Measurements from ENCODE around the gene OVOL1.
A peak's percentile ranks its signal among the peaks of the same experiment; 100 is the strongest.
"Not testable (repeated sequence)": the region's sequence is repeated elsewhere in the genome, so short reads cannot be mapped to it uniquely, and the experiment has no call there.

OVOL1 gene

GRCh38 chr11:65817835-65818680, 31.2 kb downstream of the OVOL1 start:
- peak; percentile 89 for DNase-seq

- no peak for DNase-seq
Observed at GRCh38 chr11:65821107-65821506, 34.2 kb downstream of the OVOL1 start.

GRCh38 chr11:65822776-65823528, 36.1 kb downstream of the OVOL1 start:
- no peak for DNase-seq

GRCh38 chr11:65826984-65827735, 40.3 kb downstream of the OVOL1 start:
- DNase-seq, result no peak

GRCh38 chr11:65829459-65829858, 42.6 kb downstream of the OVOL1 start:
- no peak for DNase-seq

GRCh38 chr11:65832231-65832630, 45.4 kb downstream of the OVOL1 start:
- not testable (repeated sequence) for DNase-seq

- peak; percentile 91 for DNase-seq
Observed at GRCh38 chr11:65833297-65834030, 46.6 kb downstream of the OVOL1 start, which contains the start of gene SNX32. TSS of gene SNX32 (plus strand) at chr11:65833963. CDS start at chr11:65834066, 103 bp downstream.

- DNase-seq, result no peak
Observed at GRCh38 chr11:65834202-65834601, 47.3 kb downstream of the OVOL1 start.

- no peak for DNase-seq
Observed at GRCh38 chr11:65842144-65842543, 55.3 kb downstream of the OVOL1 start.

GRCh38 chr11:65843811-65844210, 56.9 kb downstream of the OVOL1 start:
- DNase-seq, result no peak

- no peak for DNase-seq
Observed at GRCh38 chr11:65844231-65844872, 57.5 kb downstream of the OVOL1 start.

Measured in activated effector memory CD4-positive, alpha-beta T cell treated with Interleukin-2 at 50 U/mL for 16 hours (primary cell).